Fibroblast of skin of left biceps (primary cell): ENCODE results near the gene SUZ12.
"Not testable (repeated sequence)": the region's sequence is repeated elsewhere in the genome, so short reads cannot be mapped to it uniquely, and the experiment has no call there.

Experiments used
- DNase-seq, 2 experiments: peaks; one replicate each; pipeline ENCODE4 v3.0.0-alpha.2; 2013; ENCODE audit warnings: low read depth in 2 of 2

The SUZ12 gene

DNA sequence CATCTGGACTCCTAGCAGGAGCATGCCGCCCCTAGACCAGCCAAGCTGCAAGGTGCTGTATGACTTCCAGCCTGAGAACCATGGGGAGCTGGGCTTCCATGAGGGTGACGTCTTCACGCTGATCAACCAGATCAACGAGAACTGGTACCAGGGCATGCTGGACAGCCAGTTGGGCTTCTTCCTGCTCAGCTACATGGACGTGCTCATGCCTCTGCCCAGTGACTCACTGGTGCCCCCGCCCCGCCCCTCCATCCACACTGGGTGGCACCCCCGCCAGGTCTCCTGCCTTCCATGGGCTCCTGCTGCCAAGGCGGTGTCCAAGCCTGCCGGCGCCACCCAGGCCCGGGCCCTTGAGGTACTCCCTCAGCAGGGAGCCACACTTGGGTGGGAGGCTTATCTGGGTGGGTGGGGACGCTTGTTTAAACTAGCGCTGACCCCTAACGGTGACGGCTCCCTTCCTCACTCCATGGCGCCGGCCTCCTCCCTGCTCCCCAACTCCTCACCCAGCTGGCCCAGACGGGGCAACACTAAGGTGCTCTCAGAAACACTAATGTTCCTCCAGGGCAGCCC lies 104.6 kb downstream of the SUZ12 start:
- DNase-seq: not testable (repeated sequence)

DNA sequence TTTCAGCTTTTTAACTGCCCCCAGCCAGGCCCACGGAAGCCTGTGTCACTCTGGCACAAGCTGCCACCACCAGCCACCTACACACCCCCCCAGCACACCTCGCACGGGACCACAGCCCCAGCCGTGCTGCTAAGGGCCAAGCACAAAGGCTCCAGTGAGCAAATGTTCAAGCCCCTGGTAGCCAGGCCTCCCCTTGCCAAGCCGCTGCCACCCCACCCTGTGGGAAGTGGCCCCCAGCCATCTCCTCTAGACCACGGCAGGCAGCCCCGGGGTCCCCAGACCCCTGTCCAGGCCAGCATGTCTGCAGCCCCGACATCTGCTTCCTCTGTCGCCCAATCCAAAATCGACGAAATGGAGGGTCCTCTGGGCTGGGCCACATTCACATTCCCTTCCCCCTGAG lies 105.5 kb downstream of the SUZ12 start:
- DNase-seq: not testable (repeated sequence)

DNA sequence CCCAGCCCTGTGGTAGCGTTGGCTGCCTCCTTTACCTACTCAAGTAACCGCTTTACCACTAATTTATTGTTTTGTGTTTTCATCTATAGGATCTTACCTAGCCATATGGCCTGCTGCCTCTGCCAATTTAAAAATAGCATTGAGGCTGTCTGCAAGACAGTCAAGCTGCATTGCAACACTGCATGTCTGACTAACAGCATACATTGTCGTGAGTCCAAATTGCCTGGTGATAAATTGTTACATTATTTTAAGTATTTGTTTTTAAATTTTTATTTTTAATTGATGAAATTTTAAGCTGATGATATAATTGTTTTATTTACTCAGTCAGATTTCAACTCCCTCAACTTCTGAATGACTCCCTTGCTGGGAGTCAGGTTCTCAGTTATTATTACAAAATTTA lies 108.8 kb downstream of the SUZ12 start:
- peak in 1 of 2 experiments; percentile 0 for DNase-seq

DNA sequence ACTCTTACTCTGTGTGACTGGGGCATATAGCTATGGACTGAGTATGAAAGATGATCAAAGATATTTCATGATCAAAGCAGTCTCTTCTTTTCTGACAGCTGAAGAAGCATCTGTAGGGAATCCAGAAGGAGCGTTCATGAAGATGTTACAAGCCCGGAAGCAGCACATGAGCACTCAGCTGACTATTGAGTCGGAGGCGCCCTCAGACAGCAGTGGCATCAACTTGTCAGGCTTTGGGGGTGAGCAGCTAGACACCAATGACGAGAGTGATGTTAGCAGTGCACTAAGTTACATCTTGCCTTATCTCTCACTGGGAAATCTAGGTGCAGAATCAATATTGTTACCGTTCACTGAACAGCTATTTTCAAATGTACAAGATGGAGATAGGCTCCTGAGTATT lies 110.9 kb downstream of the SUZ12 start:
- not testable (repeated sequence) for DNase-seq
